Vagina (tissue), 2 donors: ENCODE measurements around the gene RB1. TPM values are rescaled to one million over a fixed set of nuclear protein-coding genes. Genes with fewer than 3 reads are reported as not detected.
A peak's percentile ranks its signal among the peaks of the same experiment; 100 is the strongest.

ENCODE experiments used
- DNase-seq, 2 donors: peaks; one replicate each; pipeline ENCODE4 v3.0.0-alpha.2; 2017; ENCODE audit errors: extremely low spot score in 2 of 2
- H3K27ac ChIP-seq: fragments of 200-600 bp; sonication (generic); one replicate; pipeline ENCODE4 v1.5.1; 2019
- H3K27me3 ChIP-seq: fragments of 200-600 bp; sonication (generic); one replicate; pipeline ENCODE4 v1.5.1; 2019
- H3K36me3 ChIP-seq, 2 donors: fragments of 200-600 bp; sonication (generic); one replicate each; pipeline ENCODE4 v1.5.1; 2017 to 2019
- H3K4me1 ChIP-seq: fragments of 200-600 bp; sonication (generic); one replicate; pipeline ENCODE4 v1.5.1; 2019
- H3K4me3 ChIP-seq, 2 donors: fragments of 200-600 bp; sonication (generic); 1 replicate in 1 of 2; 2 replicates in 1 of 2; pipeline ENCODE4 v1.5.1; 2016 to 2019
- H3K9me3 ChIP-seq: fragments of 200-600 bp; sonication (generic); one replicate; pipeline ENCODE4 v1.5.1; 2019
- POLR2A ChIP-seq, 2 donors: fragments of 450-650 bp; IDR thresholded peaks; one replicate each; pipeline ENCODE4 v1.6.1; 2017; ENCODE audit warnings: antibody characterized with exemption in 2 of 2, mild to moderate bottlenecking in 2 of 2, moderate library complexity in 2 of 2
- POLR2AphosphoS5 ChIP-seq, 2 donors: sonication (generic); formaldehyde crosslinking; IDR thresholded peaks; one replicate each; pipeline ENCODE4 v1.9.0; 2017; ENCODE audit warnings: antibody characterized with exemption in 2 of 2, mild to moderate bottlenecking in 2 of 2, low read depth in 1 of 2; ENCODE audit not compliant: insufficient read depth in 1 of 2
- intact Hi-C: fragments of 100-400 bp; cut with DNase I; formaldehyde crosslinking; loops from one replicate; pipeline ENCODE4 v1.15.1; 2023
- small RNA-seq: library from RNA; depleted of rRNA; stranded (forward); fragments of <200 nt; gene quantifications from one replicate; pipeline ENCODE3, GENCODE V24; 2016
- total RNA-seq: library from RNA; depleted of rRNA; stranded (reverse); fragments of >200 nt; gene quantifications from one replicate; pipeline ENCODE4 v1.2.3, GENCODE V29; 2016
- TF ChIP-seq, protein P1 (sequence below), 3 experiments: fragments of 450-650 bp in 2 of 3; fragments of 200-600 bp in 1 of 3; sonication (generic) in 1 of 3; IDR thresholded peaks; one replicate each; pipeline ENCODE4 v1.5.1; 2017 to 2019; ENCODE audit warnings: antibody characterized with exemption in 3 of 3, mild to moderate bottlenecking in 2 of 3, moderate library complexity in 2 of 3

RB1 gene
- total RNA-seq, 1 donor from 2014 or later: 34.4 TPM

DNA sequence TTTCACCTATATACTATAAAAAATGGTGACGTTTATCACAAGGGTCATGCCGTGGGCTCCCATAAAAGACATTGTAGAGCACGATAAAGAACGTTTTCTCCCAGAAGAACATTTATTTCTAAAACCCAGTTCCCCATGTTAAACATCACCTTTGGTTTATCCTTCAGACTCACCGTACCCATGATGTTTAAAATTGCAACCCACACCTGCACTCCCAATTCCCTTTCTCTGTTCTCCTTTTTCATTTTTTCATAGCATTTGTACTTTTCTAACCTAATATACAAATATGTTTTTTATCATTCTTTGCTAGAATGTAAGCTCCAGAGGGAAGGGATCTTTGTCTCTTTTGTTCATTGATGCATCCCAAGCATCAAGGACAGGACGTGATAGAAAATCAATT is 227.3 kb downstream of the RB1 start:
- TF ChIP-seq POLR2AphosphoS5 (IDR thresholded peaks at IDR 0.05; ENCODE audit: insufficient read depth in 1 of 2, low read depth in 1 of 2): no peak
- TF ChIP-seq, protein P1, sequence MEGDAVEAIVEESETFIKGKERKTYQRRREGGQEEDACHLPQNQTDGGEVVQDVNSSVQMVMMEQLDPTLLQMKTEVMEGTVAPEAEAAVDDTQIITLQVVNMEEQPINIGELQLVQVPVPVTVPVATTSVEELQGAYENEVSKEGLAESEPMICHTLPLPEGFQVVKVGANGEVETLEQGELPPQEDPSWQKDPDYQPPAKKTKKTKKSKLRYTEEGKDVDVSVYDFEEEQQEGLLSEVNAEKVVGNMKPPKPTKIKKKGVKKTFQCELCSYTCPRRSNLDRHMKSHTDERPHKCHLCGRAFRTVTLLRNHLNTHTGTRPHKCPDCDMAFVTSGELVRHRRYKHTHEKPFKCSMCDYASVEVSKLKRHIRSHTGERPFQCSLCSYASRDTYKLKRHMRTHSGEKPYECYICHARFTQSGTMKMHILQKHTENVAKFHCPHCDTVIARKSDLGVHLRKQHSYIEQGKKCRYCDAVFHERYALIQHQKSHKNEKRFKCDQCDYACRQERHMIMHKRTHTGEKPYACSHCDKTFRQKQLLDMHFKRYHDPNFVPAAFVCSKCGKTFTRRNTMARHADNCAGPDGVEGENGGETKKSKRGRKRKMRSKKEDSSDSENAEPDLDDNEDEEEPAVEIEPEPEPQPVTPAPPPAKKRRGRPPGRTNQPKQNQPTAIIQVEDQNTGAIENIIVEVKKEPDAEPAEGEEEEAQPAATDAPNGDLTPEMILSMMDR (IDR thresholded peaks at IDR 0.05): no peak
- no peak for TF ChIP-seq POLR2A (IDR thresholded peaks at IDR 0.05)
- Histone ChIP-seq H3K9me3 (no peaks in the 10 kb centered on the region), H3K27ac (peak overlapping the region; percentile 98), H3K36me3 (no peaks in the 10 kb centered on the region), H3K4me1 (peaks cover 27% of the 10 kb centered on the region), H3K27me3 (no peaks in the 10 kb centered on the region), H3K4me3 (peak overlapping the region in 1 of 2 donors; percentile 63)
- DNase-seq: no peak
- intact Hi-C loops: loop anchor here (5.0 kb wide), 1 partner anchor 41 kb away; no protein-coding TSS in a partner anchor

Small RNAs within 50 kb of the gene (small RNA-seq; reads per million reads assigned to genes)
- not detected for gene RF00017

Other genes starting within 250 kb of the RB1 start
- 47.1 TPM for gene MED4, start 208.6 kb upstream of the RB1 start, total RNA-seq
- gene ITM2B, start 70.5 kb upstream of the RB1 start, total RNA-seq: 475 TPM
- gene LPAR6, start 109.4 kb downstream of the RB1 start, total RNA-seq: 43.2 TPM
- gene RCBTB2, start 229.3 kb downstream of the RB1 start, total RNA-seq: 14.7 TPM